ENCODE data around the gene YAE1. TPM values are rescaled to one million over a fixed set of nuclear protein-coding genes. Genes with fewer than 3 reads are reported as not detected.

Gene YAE1
- total and polyA plus RNA-seq, 2 of the 13 experiments (the other 11 are each of a cell fraction or from before 2014, with no cell fraction given) = 18.7 to 28.3 TPM

- ChIA-PET CTCF (ENCODE audit: low intra/inter-chr PET ratio, low total read pairs) (no interaction called here), POLR2A (no interaction called here)
- 32% methylated on average over 2 of the region's 2 CpGs for WGBS (ENCODE audit: low lambda C conversion rate)
- no peak overlapping the region for H3K4me2 ChIP-seq (ENCODE audit: low read depth, low read length)
- DNase-seq (ENCODE audit: low spot score) = no peak
- 0 out of 5 replicates have a peak, but pooled peaks cover 0 to 1% of the 10 kb centered on the region in 2 experiments for H3K27me3 ChIP-seq (ENCODE audit: control insufficient read depth in 1 of 2, insufficient read depth in 2 of 2, low read length in 2 of 2)
- no peak overlapping the region for H2AFZ ChIP-seq (ENCODE audit: low read length)
- in situ Hi-C loops (cut with HindIII; ENCODE audit: extremely low pct_ligation_motif_present, low pct_unique_long_range_greater_than_20kb) (no loop called here), intact Hi-C loops (cut with micrococcal nuclease; ENCODE audit: unreplicated experiment) (no loop called here)
- no peak for FAIRE-seq
- no TSS peak for BruUV-seq (replicated peaks)
- H3K4me3 ChIP-seq (replicated peaks in 1 of 3; ENCODE audit: insufficient read depth in 1 of 3, low read depth in 2 of 3, low read length in 3 of 3) = no peak overlapping the region
- no peaks in the 10 kb centered on the region for H3K9me3 ChIP-seq (ENCODE audit: low read length)
- H3K36me3 ChIP-seq (replicated peaks in 1 of 2; ENCODE audit: control insufficient read depth in 1 of 2, insufficient read depth in 2 of 2, low read length in 2 of 2) = no peaks in the 10 kb centered on the region
- no peak overlapping the region for H3K9ac ChIP-seq (ENCODE audit: insufficient read depth, low read depth, low read length)
- H3K79me2 ChIP-seq (ENCODE audit: insufficient read depth, low read length) = no peaks in the 10 kb centered on the region
- H3K27ac ChIP-seq (ENCODE audit: extremely low read length, insufficient read depth, low read length) = no peak overlapping the region
- H3K4me1 ChIP-seq (ENCODE audit: insufficient read depth, low read length) = peaks cover 13% of the 10 kb centered on the region; the same call in 1 of the 2 replicates
- no peak for TF ChIP-seq ZNF235 (CRISPR knock-in tag; IDR thresholded peaks at IDR 0.05; ENCODE audit: borderline replicate concordance)
- ATAC-seq = no peak
- H4K20me1 ChIP-seq (ENCODE audit: insufficient read depth, low read length) = no peaks in the 10 kb centered on the region
Measured at GRCh38 chr7:39527951-39528350, 38.3 kb upstream of the YAE1 start.

- ATAC-seq (no peak), DNase-seq (ENCODE audit: low spot score) (no peak), FAIRE-seq (no peak)
- in situ Hi-C loops (cut with HindIII; ENCODE audit: extremely low pct_ligation_motif_present, low pct_unique_long_range_greater_than_20kb) = no loop called here
- Histone ChIP-seq H3K4me1 (ENCODE audit: insufficient read depth, low read length) (peaks cover 15% of the 10 kb centered on the region; the same call in 1 of the 2 replicates), H3K27ac (ENCODE audit: extremely low read length, insufficient read depth, low read length) (no peak overlapping the region), H3K36me3 (replicated peaks in 1 of 2; ENCODE audit: control insufficient read depth in 1 of 2, insufficient read depth in 2 of 2, low read length in 2 of 2) (no peaks in the 10 kb centered on the region), H4K20me1 (ENCODE audit: insufficient read depth, low read length) (no peaks in the 10 kb centered on the region), H3K4me3 (replicated peaks in 1 of 3; ENCODE audit: insufficient read depth in 1 of 3, low read depth in 2 of 3, low read length in 3 of 3) (no peak overlapping the region), H3K9me3 (ENCODE audit: low read length) (no peaks in the 10 kb centered on the region), H2AFZ (ENCODE audit: low read length) (no peak overlapping the region), H3K4me2 (ENCODE audit: low read depth, low read length) (no peak overlapping the region), H3K27me3 (ENCODE audit: control insufficient read depth in 1 of 2, insufficient read depth in 2 of 2, low read length in 2 of 2) (peaks cover 0 to 10% of the 10 kb centered on the region in 2 experiments; a peak in 1 of 5 replicates), H3K79me2 (ENCODE audit: insufficient read depth, low read length) (no peaks in the 10 kb centered on the region), H3K9ac (ENCODE audit: insufficient read depth, low read depth, low read length) (no peak overlapping the region)
- intact Hi-C loops (cut with micrococcal nuclease; ENCODE audit: unreplicated experiment) = no loop called here
- BruUV-seq (replicated peaks) = no TSS peak
- ChIA-PET CTCF (ENCODE audit: low intra/inter-chr PET ratio, low total read pairs) (no interaction called here), POLR2A (no interaction called here)
- TF ChIP-seq ZZZ3 (CRISPR knock-in tag; IDR thresholded peaks at IDR 0.05; ENCODE audit: borderline replicate concordance) (no peak), ZNF232 (CRISPR knock-in tag; IDR thresholded peaks at IDR 0.05; ENCODE audit: borderline replicate concordance) (no peak), NCOA1 (CRISPR knock-in tag; IDR thresholded peaks at IDR 0.05) (no peak), U2AF1 (optimal IDR thresholded peaks at IDR 0.05; ENCODE audit: low read depth, low read length) (no peak), KLF6 (CRISPR knock-in tag; IDR thresholded peaks at IDR 0.05) (no peak), KMT2B (CRISPR knock-in tag; IDR thresholded peaks at IDR 0.05) (no peak), ZNF607 (CRISPR knock-in tag; IDR thresholded peaks at IDR 0.05; ENCODE audit: borderline replicate concordance) (no peak), POLR2AphosphoS5 (IDR thresholded peaks at IDR 0.05; ENCODE audit: low read depth, low read length) (no peak), ZNF224 (CRISPR knock-in tag; IDR thresholded peaks at IDR 0.05) (no peak), PRMT3 (CRISPR knock-in tag; IDR thresholded peaks at IDR 0.05; ENCODE audit: borderline replicate concordance, low read depth) (no peak), ZNF256 (CRISPR knock-in tag; conservative IDR thresholded peaks at IDR 0.05) (no peak), ZBTB46 (CRISPR knock-in tag; IDR thresholded peaks at IDR 0.05; ENCODE audit: borderline replicate concordance) (no peak), ZBED4 (CRISPR knock-in tag; IDR thresholded peaks at IDR 0.05; ENCODE audit: borderline replicate concordance) (no peak), ELF1 (CRISPR knock-in tag; IDR thresholded peaks at IDR 0.05) (no peak)
Measured at GRCh38 chr7:39528849-39529248, 37.4 kb upstream of the YAE1 start.

Measured in HepG2 (cell line).